C4-2B (cell line): ENCODE results near the gene PPP1R15B.

Source experiments
- CTCF ChIP-seq: fragments of 450-650 bp; conservative IDR thresholded peaks from 2 replicates; pipeline ENCODE4 v1.5.1; 2017; ENCODE audit warnings: mild to moderate bottlenecking
- ZFX ChIP-seq: fragments of 450-650 bp; IDR thresholded peaks from 2 replicates; pipeline ENCODE4 v1.6.1; 2017

- TF ChIP-seq CTCF: no peak
- no peak for TF ChIP-seq ZFX
Observed at GRCh38 chr1:204424621-204425020, 13.0 kb upstream of the PPP1R15B start.
